Measurements from ENCODE around the gene COL4A2.

Gene COL4A2

DNA sequence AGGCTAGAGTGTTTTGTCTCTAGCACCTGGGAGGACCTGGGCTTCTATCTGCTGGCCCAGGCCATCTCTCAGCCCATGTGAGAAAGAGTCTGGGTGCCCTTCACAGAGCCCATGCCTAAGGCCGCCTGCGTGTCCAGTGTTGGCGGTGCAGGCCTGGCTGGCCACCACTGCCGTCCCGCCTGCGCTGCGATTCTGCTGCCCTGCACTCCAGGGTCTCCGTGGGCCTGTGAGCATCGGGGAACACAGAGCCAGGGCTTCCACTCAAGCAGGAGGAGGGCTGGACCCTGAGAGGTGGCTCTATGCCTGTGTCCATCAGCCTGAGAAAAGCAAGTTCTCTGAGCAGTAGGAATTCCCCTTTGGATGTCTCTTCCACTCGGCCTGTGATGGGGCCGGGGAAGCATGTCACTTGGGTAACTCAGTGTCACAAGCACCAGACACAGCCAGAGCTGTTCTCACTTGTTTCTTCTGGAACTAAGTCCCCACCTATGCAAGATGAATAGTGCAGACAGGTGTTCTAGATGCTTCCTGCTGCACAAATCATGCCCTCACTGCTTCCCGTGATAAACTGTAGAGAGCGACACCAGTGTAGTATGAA, 160.5 kb downstream of the COL4A2 start:
- DNase-seq, result no peak
- CTCF ChIA-PET, result interaction anchor here (1.2 kb wide), 1 partner anchor 12 kb away, joined by 3 read pairs; no protein-coding TSS in a partner anchor
- H3K4me1 Mint-ChIP-seq, result peaks cover 8% of the 10 kb centered on the region
- H3K27me3 Mint-ChIP-seq, result peaks cover 42% of the 10 kb centered on the region
- no peak overlapping the region for H3K27ac Mint-ChIP-seq
- H3K4me3 Mint-ChIP-seq, result no peak overlapping the region
- H3K9me3 Mint-ChIP-seq, result no peaks in the 10 kb centered on the region
- H3K36me3 Mint-ChIP-seq, result no peaks in the 10 kb centered on the region

- no peak overlapping the region for H3K27ac Mint-ChIP-seq
- no peak overlapping the region for H3K4me3 Mint-ChIP-seq
- peaks cover 34% of the 10 kb centered on the region for H3K27me3 Mint-ChIP-seq
- no peak for DNase-seq
- H3K9me3 Mint-ChIP-seq, result no peaks in the 10 kb centered on the region
- H3K4me1 Mint-ChIP-seq, result peaks cover 8% of the 10 kb centered on the region
- CTCF ChIA-PET, result no interaction called here
- H3K36me3 Mint-ChIP-seq, result no peaks in the 10 kb centered on the region
Observed at GRCh38 chr13:110468986-110469495, 162.0 kb downstream of the COL4A2 start.

DNA sequence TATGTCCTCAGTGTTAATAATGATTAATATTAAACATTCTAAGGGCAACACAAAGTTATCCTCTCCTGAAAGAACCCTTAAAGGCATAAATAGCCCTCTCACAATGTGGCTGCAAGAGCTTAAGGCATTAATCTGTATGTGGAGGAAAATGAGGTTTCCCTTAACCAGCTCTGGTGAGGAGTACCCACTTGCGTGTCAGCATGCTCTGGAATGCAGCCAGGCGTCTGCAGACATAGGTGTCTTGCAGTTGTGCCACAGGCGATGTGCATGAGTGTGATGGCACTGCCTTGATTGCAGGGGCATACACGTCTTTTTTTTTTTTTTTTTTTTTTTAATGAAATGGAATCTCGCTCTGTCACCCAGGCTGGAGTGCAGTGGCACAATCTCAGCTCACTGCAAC, 162.5 kb downstream of the COL4A2 start:
- Mint-ChIP-seq H3K9me3 (no peaks in the 10 kb centered on the region), H3K4me1 (peaks cover 8% of the 10 kb centered on the region), H3K27me3 (peaks cover 28% of the 10 kb centered on the region), H3K27ac (no peak overlapping the region), H3K36me3 (no peaks in the 10 kb centered on the region), H3K4me3 (no peak overlapping the region)
- CTCF ChIA-PET, result no interaction called here
- no peak for DNase-seq

DNA sequence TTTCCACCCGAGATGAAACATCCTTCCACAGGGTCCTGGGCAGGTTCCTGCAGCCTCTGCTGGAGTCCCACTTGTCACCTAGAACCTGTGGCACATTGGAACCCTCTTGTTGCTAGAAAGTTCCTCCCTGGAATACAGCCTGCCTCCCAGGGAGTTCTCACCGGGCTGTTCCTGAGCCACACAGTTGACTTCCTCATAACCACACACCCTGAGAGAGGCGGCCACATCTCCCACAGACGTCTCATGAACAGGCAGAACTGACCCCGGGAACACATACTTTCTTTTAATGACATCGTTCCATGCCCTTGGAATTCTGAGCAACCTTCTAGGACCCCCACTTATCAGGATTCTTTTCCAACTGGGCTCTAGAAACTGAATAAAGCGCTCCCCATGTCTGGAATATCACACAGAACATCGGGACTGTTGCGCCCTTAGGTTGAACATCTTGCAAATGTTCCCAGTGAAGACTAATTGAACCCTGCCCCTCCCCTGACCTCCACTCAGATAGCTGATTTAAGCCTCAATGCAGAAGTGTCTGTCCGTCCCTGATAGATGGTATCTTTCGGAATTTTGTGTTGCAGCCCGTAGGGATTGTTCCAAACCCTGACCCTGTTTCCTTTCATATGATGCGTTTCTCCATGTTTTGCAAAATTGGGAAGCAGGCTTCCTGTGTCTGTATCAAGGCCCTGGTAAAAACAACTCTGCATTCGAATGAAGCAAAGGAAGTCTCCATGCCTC, 163.4 kb downstream of the COL4A2 start:
- Mint-ChIP-seq H3K9me3 (peaks cover 4% of the 10 kb centered on the region), H3K27ac (no peak overlapping the region), H3K4me1 (peaks cover 8% of the 10 kb centered on the region), H3K36me3 (no peaks in the 10 kb centered on the region), H3K27me3 (peaks cover 23% of the 10 kb centered on the region), H3K4me3 (no peak overlapping the region)
- DNase-seq, result no peak
- CTCF ChIA-PET, result no interaction called here

GRCh38 chr13:110471156-110471832, 164.2 kb downstream of the COL4A2 start:
- Mint-ChIP-seq H3K27ac (no peak overlapping the region), H3K4me1 (peaks cover 2% of the 10 kb centered on the region), H3K27me3 (peaks cover 22% of the 10 kb centered on the region), H3K4me3 (no peak overlapping the region), H3K9me3 (peaks cover 4% of the 10 kb centered on the region), H3K36me3 (no peaks in the 10 kb centered on the region)
- no peak for DNase-seq
- CTCF ChIA-PET, result no interaction called here

GRCh38 chr13:110471833-110472162, 164.7 kb downstream of the COL4A2 start:
- peaks cover 2% of the 10 kb centered on the region for H3K4me1 Mint-ChIP-seq
- no peaks in the 10 kb centered on the region for H3K36me3 Mint-ChIP-seq
- no peak overlapping the region for H3K27ac Mint-ChIP-seq
- H3K4me3 Mint-ChIP-seq, result no peak overlapping the region
- no peak for DNase-seq
- CTCF ChIA-PET, result no interaction called here
- peaks cover 4% of the 10 kb centered on the region for H3K9me3 Mint-ChIP-seq
- H3K27me3 Mint-ChIP-seq, result peaks cover 24% of the 10 kb centered on the region

DNA sequence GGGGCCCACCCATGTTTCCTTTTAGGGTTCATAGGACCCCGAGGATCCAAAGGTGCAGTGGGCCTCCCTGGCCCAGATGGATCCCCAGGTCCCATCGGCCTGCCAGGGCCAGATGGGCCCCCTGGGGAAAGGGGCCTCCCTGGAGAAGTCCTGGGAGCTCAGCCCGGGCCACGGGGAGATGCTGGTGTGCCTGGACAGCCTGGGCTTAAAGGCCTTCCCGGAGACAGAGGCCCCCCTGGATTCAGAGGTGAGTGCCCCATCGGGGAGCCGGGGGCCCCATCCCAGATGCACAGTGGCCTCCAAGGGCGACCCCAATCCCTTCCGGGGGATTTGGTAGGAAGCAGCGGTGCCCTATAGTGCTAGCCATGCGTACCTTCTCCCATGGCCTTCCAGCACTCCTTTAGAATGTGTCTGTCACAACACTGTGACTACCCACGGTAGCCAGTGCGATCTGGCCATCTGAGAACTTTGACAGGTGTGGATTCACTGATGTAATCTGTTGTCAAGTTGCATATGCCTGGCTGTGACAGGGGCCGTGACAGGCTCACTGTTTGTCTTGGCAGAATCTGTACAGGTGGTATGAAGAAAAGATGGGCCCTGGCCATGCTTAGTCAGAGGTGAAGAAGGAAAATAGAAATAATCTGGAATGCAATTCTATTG, 165.9 kb downstream of the COL4A2 start:
- CTCF ChIA-PET, result no interaction called here
- Mint-ChIP-seq H3K4me1 (peaks cover 2% of the 10 kb centered on the region), H3K27ac (no peak overlapping the region), H3K4me3 (no peak overlapping the region), H3K36me3 (no peaks in the 10 kb centered on the region), H3K27me3 (peaks cover 24% of the 10 kb centered on the region), H3K9me3 (peaks cover 4% of the 10 kb centered on the region)
- DNase-seq, result no peak

GRCh38 chr13:110474713-110475112, 167.6 kb downstream of the COL4A2 start:
- CTCF ChIA-PET, result interaction anchor here (1.0 kb wide), 1 partner anchor 19 kb away, joined by 4 read pairs; no protein-coding TSS in a partner anchor
- peaks cover 33% of the 10 kb centered on the region for H3K27me3 Mint-ChIP-seq
- H3K4me3 Mint-ChIP-seq, result no peak overlapping the region
- H3K36me3 Mint-ChIP-seq, result no peaks in the 10 kb centered on the region
- DNase-seq, result no peak
- no peak overlapping the region for H3K27ac Mint-ChIP-seq
- peaks cover 4% of the 10 kb centered on the region for H3K9me3 Mint-ChIP-seq
- H3K4me1 Mint-ChIP-seq, result peaks cover 2% of the 10 kb centered on the region

DNA sequence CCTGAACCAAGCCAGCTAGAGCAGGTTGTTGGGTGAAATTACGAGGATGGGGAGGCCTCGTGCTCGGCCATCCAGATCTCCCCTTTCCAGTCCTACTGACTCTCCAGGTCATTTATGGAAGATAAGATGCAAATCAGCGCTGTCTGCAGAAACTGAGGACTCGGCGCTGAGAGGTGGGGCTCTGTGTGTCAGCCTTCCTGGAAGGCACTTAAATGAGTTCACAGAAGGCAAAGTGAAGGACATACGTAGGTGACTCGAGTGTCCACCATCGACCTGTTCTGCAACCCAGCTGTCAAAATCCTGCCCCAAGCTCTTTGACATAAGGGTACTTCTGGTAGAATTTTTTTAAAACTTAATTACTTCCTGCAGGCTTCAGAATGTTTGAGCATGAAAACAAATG, 168.0 kb downstream of the COL4A2 start:
- DNase-seq, result no peak

GRCh38 chr13:110475550-110476219, 168.6 kb downstream of the COL4A2 start:
- H3K27me3 Mint-ChIP-seq, result peaks cover 39% of the 10 kb centered on the region
- peaks cover 2% of the 10 kb centered on the region for H3K4me1 Mint-ChIP-seq
- no peaks in the 10 kb centered on the region for H3K36me3 Mint-ChIP-seq
- DNase-seq, result no peak
- no peak overlapping the region for H3K27ac Mint-ChIP-seq
- CTCF ChIA-PET, result interaction anchor here (1.0 kb wide), 1 partner anchor 20 kb away, joined by 4 read pairs; no protein-coding TSS in a partner anchor
- peaks cover 4% of the 10 kb centered on the region for H3K9me3 Mint-ChIP-seq
- H3K4me3 Mint-ChIP-seq, result no peak overlapping the region

More for the DNA sequence above, 168.0 kb downstream of the COL4A2 start:
- Mint-ChIP-seq H3K27me3 (peaks cover 37% of the 10 kb centered on the region), H3K4me3 (no peak overlapping the region), H3K27ac (no peak overlapping the region), H3K9me3 (peaks cover 4% of the 10 kb centered on the region), H3K36me3 (no peaks in the 10 kb centered on the region), H3K4me1 (peaks cover 2% of the 10 kb centered on the region)
- CTCF ChIA-PET, result interaction anchor here (1.0 kb wide), 1 partner anchor 19 kb away, joined by 4 read pairs; no protein-coding TSS in a partner anchor

- peaks cover 35% of the 10 kb centered on the region for H3K27me3 Mint-ChIP-seq
- H3K4me3 Mint-ChIP-seq, result no peak overlapping the region
- H3K27ac Mint-ChIP-seq, result no peak overlapping the region
- CTCF ChIA-PET, result no interaction called here
- DNase-seq, result no peak
- H3K4me1 Mint-ChIP-seq, result peaks cover 2% of the 10 kb centered on the region
- H3K9me3 Mint-ChIP-seq, result peaks cover 4% of the 10 kb centered on the region
- no peaks in the 10 kb centered on the region for H3K36me3 Mint-ChIP-seq
Observed at GRCh38 chr13:110476220-110476617, 169.1 kb downstream of the COL4A2 start.

GRCh38 chr13:110477706-110478245, 170.7 kb downstream of the COL4A2 start:
- DNase-seq, result no peak
- no peak overlapping the region for H3K27ac Mint-ChIP-seq
- no peaks in the 10 kb centered on the region for H3K4me1 Mint-ChIP-seq
- peaks cover 34% of the 10 kb centered on the region for H3K27me3 Mint-ChIP-seq
- H3K36me3 Mint-ChIP-seq, result no peaks in the 10 kb centered on the region
- CTCF ChIA-PET, result no interaction called here
- H3K4me3 Mint-ChIP-seq, result no peak overlapping the region
- H3K9me3 Mint-ChIP-seq, result peaks cover 4% of the 10 kb centered on the region

DNA sequence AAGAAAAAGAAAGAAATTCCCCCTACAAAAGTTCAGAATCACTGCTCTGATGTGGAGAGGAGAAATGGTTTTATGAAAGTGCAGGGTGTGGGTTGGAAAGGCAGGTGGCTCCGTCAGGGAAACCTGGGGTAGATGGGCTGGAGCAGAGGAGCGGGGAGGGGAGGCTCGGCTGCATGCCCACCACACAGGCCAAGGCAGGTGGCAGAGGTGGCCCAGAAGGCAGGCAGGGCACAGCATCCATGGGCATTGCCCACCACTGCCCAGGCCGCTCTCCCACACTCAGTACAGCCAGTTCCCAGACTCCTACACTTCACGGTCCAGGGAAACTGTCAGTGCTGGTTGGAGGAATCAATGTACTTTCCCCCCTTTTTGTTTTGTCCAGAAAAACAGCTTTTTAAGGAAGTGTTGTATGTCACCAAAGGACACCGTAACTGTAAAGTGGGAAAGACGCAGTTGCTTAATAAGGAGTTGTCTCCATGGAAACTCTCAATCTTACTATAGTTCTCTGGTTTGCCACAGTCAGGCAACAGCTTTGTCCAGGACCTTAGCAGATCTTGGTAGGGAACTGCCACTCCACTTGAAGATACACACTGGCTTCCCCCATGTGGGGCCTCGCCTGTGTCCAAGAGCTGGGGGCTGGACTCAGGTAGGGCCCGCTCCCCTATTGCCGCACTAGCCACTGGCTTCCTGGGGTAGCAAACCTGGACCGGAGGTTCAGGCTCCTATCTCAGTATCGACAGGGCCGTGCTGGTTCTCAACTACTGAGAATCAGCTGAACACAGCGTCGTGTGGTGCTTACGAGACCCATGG, 171.5 kb downstream of the COL4A2 start:
- peaks cover 4% of the 10 kb centered on the region for H3K9me3 Mint-ChIP-seq
- H3K4me1 Mint-ChIP-seq, result no peaks in the 10 kb centered on the region
- H3K27ac Mint-ChIP-seq, result no peak overlapping the region
- H3K27me3 Mint-ChIP-seq, result peaks cover 34% of the 10 kb centered on the region
- CTCF ChIA-PET, result interaction anchor here (2.0 kb wide), 1 partner anchor 23 kb away, joined by 4 read pairs; no protein-coding TSS in a partner anchor
- no peaks in the 10 kb centered on the region for H3K36me3 Mint-ChIP-seq
- DNase-seq, result no peak
- no peak overlapping the region for H3K4me3 Mint-ChIP-seq
